BE2C (cell line): ENCODE data around the gene SYT7.

Experiments used
- DNase-seq: peaks from one replicate; pipeline ENCODE4 v3.0.0-alpha.2; 2020
- H3K27me3 ChIP-seq: fragments of 250-450 bp; sonication (Bioruptor Pico); 2 replicates; pipeline ENCODE4 v1.5.1; 2020; ENCODE audit warnings: mild to moderate bottlenecking
- H3K36me3 ChIP-seq: fragments of 250-450 bp; sonication (Bioruptor Pico); 2 replicates; pipeline ENCODE4 v1.5.1; 2020; ENCODE audit warnings: mild to moderate bottlenecking
- H3K4me1 ChIP-seq: fragments of 250-450 bp; sonication (Bioruptor Pico); 2 replicates; pipeline ENCODE4 v1.5.1; 2020
- H3K4me3 ChIP-seq: 2 replicates; pipeline ENCODE4 v1.5.1; 2011; ENCODE audit warnings: low read depth, low read length
- H3K9me3 ChIP-seq: fragments of 250-450 bp; sonication (Bioruptor Pico); 2 replicates; pipeline ENCODE4 v1.5.1; 2020
- TF ChIP-seq, protein P1 (sequence below): IDR thresholded peaks from 2 replicates; pipeline ENCODE4 v1.5.1; 2012; ENCODE audit warnings: mild to moderate bottlenecking, low read depth, low read length

The SYT7 gene

DNA sequence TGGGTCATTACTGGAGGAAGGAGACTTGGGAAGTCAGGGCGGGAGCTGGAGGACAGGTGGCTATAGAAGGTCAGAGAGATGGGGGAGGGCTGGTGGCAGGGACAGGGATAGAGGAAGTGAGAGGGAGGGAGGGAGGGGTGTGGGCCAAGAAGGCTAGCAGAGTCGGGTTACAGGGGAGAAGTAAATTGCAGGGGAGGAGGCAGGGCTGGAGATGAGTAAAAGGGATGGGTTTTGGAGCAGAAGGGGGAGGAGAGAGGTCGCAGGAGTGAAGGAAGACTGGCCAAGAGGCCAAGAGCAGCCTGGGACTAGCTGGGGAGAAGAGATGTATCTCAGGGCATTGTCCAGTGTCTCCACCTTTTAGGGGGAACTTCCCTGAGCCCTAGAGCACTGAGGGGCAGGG, 39.3 kb downstream of the SYT7 start:
- no peaks in the 10 kb centered on the region for H3K27me3 ChIP-seq
- no peak for DNase-seq
- H3K4me1 ChIP-seq = peaks cover 33% of the 10 kb centered on the region
- H3K36me3 ChIP-seq = no peaks in the 10 kb centered on the region
- no peak overlapping the region for H3K4me3 ChIP-seq
- no peaks in the 10 kb centered on the region for H3K9me3 ChIP-seq
- TF ChIP-seq, protein P1, sequence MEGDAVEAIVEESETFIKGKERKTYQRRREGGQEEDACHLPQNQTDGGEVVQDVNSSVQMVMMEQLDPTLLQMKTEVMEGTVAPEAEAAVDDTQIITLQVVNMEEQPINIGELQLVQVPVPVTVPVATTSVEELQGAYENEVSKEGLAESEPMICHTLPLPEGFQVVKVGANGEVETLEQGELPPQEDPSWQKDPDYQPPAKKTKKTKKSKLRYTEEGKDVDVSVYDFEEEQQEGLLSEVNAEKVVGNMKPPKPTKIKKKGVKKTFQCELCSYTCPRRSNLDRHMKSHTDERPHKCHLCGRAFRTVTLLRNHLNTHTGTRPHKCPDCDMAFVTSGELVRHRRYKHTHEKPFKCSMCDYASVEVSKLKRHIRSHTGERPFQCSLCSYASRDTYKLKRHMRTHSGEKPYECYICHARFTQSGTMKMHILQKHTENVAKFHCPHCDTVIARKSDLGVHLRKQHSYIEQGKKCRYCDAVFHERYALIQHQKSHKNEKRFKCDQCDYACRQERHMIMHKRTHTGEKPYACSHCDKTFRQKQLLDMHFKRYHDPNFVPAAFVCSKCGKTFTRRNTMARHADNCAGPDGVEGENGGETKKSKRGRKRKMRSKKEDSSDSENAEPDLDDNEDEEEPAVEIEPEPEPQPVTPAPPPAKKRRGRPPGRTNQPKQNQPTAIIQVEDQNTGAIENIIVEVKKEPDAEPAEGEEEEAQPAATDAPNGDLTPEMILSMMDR = no peak

DNA sequence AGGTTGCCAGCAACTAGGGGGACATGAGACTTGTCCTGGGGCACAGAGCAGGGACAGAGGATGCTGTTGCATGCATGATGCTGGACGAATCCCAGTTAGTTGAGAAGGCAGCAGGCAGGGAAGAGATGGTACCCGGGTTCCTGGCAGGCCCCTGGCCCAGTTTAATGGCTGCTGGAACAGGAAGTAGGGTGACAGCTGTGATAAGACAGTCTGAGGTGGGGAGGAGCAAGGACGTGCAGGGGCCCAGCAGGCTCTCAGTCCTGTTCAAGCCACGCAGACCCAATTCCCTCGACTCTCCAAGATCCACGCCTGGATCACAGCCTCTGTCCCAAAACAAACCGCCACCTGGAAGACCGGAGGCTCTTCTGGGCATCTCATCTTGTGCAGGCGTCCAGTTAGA, 40.3 kb downstream of the SYT7 start:
- Histone ChIP-seq H3K9me3 (no peaks in the 10 kb centered on the region), H3K4me1 (peaks cover 35% of the 10 kb centered on the region), H3K27me3 (no peaks in the 10 kb centered on the region), H3K4me3 (no peak overlapping the region), H3K36me3 (no peaks in the 10 kb centered on the region)
- TF ChIP-seq, protein P1 = no peak
- DNase-seq = no peak

DNA sequence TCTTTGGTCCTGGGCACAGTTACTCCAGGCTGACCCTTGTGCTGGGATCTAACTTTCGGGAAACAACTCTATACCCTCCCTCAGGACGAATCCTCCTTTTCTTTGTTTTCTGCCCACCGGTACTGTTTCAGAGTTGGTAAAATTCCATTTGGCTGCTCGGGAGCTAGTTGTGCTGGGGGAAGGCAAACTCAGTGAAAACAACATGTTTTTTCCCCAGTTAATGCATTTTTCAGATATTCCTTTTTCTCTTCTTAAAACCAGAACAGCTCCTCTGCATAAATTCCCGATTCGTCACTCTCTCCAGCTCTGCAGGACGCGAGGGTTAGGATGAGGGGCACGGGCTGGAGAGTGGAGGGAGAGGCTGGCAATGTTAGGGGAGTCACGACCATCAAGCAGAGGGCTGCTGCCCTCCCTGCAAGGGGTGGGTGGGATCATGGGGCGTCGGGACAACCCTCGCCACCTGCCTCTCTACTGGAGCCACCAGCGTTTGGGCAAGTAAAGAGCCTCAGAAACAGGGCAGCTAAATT, 41.0 kb downstream of the SYT7 start:
- H3K4me1 ChIP-seq = peaks cover 35% of the 10 kb centered on the region
- DNase-seq = no peak
- no peaks in the 10 kb centered on the region for H3K9me3 ChIP-seq
- TF ChIP-seq, protein P1 = no peak
- H3K36me3 ChIP-seq = no peaks in the 10 kb centered on the region
- H3K27me3 ChIP-seq = no peaks in the 10 kb centered on the region
- H3K4me3 ChIP-seq = no peak overlapping the region

DNA sequence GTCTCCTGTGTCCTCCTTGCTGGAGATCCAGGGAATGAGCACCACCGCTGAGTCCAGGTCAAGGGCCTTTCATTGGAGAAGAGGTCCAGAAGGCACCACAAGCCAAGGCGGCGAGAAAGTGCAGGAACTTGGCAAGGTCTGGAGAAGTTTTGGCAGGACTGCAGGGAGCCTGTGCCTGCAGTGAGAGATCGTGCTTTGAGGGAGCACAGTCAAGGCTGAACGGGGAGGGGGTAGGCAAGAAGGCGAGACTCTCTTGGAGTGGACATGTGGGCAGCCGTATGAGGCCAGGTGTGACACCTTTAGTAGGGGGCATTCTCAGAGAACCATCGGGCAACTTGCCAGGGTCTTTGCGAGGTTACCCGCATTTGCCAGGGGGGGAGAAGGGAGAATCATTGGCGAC, 41.9 kb downstream of the SYT7 start:
- Histone ChIP-seq H3K4me3 (no peak overlapping the region), H3K4me1 (peaks cover 35% of the 10 kb centered on the region), H3K36me3 (no peaks in the 10 kb centered on the region), H3K9me3 (no peaks in the 10 kb centered on the region), H3K27me3 (no peaks in the 10 kb centered on the region)
- TF ChIP-seq, protein P1 = no peak
- no peak for DNase-seq

DNA sequence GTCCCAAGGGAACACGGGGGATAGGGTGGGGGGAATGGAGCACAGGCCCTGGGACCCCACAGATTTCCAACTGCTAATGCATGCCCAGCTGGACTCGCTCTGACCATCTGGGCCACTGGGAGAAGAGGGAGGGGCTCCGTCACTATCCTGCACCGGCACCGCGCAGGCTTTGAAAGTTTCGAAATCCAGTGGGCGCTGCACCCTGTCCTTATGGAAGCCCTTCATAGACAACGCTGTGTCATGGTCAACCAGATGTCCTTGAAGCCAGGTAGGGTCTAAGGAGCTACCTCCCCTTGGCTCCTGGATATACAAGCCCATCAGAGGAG, 42.3 kb downstream of the SYT7 start:
- no peaks in the 10 kb centered on the region for H3K27me3 ChIP-seq
- H3K9me3 ChIP-seq = no peaks in the 10 kb centered on the region
- no peak overlapping the region for H3K4me3 ChIP-seq
- H3K36me3 ChIP-seq = no peaks in the 10 kb centered on the region
- no peak for DNase-seq
- TF ChIP-seq, protein P1 = no peak
- peaks cover 35% of the 10 kb centered on the region for H3K4me1 ChIP-seq

DNA sequence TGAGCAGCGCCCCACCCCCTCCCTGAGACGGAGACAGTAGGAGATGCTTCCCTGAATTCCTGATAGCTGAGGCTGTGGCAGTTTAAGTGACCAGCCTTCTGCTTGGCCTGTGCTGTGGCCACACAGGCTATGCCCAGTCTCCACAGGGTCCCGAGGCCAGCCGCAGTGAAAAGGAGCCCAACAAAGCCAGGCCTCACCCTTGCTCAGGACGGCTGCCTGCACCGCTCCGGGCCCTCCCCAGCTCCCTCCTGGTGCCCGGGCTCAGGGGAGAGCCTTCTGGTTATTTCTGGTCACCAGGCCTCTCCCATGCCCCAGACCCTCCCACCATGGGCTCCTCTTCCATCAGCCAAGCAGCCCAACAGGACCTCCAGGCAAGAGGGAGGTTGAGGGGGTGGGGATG, 43.5 kb downstream of the SYT7 start:
- no peaks in the 10 kb centered on the region for H3K27me3 ChIP-seq
- no peak overlapping the region for H3K4me3 ChIP-seq
- H3K9me3 ChIP-seq = no peaks in the 10 kb centered on the region
- no peak for DNase-seq
- peaks cover 29% of the 10 kb centered on the region for H3K4me1 ChIP-seq
- H3K36me3 ChIP-seq = no peaks in the 10 kb centered on the region
- TF ChIP-seq, protein P1 = no peak
